Upper lobe of right lung (tissue), 1 donor: Measurements from ENCODE around the gene APOB. TPM values are rescaled to one million over a fixed set of nuclear protein-coding genes. Genes with fewer than 3 reads are reported as not detected.

Experiments
- ATAC-seq: fragments of 200-7000 bp; cut with Tn5 transposase; one replicate; pipeline ENCODE4 v1.9.1; 2020; ENCODE audit warnings: mild to moderate bottlenecking, moderate library complexity
- DNase-seq: peaks from one replicate; pipeline ENCODE4 v3.0.0-alpha.2; 2020
- H3K27ac ChIP-seq: fragments of 200-600 bp; one replicate; pipeline ENCODE4 v1.8.0; 2022
- H3K27me3 ChIP-seq: fragments of 200-600 bp; one replicate; pipeline ENCODE4 v1.8.0; 2022; ENCODE audit warnings: mild to moderate bottlenecking
- H3K36me3 ChIP-seq: fragments of 200-600 bp; one replicate; pipeline ENCODE4 v1.8.0; 2022
- H3K4me1 ChIP-seq: fragments of 200-600 bp; one replicate; pipeline ENCODE4 v1.8.0; 2022
- H3K4me3 ChIP-seq: fragments of 200-600 bp; one replicate; pipeline ENCODE4 v1.8.0; 2022; ENCODE audit warnings: mild to moderate bottlenecking
- H3K9me3 ChIP-seq: fragments of 200-600 bp; one replicate; pipeline ENCODE4 v1.8.0; 2022
- intact Hi-C: fragments of 100-400 bp; cut with DNase I; formaldehyde crosslinking; loops from one replicate; pipeline ENCODE4 v1.11.0; 2022
- total RNA-seq: library from RNA; stranded (reverse); fragmentation: NEBNext Ultra II Directional; extraction: Animal tissue kit (Norgen Biotek cat#: 25700); gene quantifications from one replicate; pipeline ENCODE4 v1.2.1, GENCODE V29; 2021
- TF ChIP-seq, protein P1 (sequence below): fragments of 200-600 bp; IDR thresholded peaks from one replicate; pipeline ENCODE4 v1.8.0; 2022; ENCODE audit warnings: antibody characterized with exemption
- donor health status: DM: no; HTN: yes; CAD: no; lungs with severe emphysema.

Gene APOB
- total RNA-seq, 1 donor from 2014 or later: 0.49 TPM

DNA sequence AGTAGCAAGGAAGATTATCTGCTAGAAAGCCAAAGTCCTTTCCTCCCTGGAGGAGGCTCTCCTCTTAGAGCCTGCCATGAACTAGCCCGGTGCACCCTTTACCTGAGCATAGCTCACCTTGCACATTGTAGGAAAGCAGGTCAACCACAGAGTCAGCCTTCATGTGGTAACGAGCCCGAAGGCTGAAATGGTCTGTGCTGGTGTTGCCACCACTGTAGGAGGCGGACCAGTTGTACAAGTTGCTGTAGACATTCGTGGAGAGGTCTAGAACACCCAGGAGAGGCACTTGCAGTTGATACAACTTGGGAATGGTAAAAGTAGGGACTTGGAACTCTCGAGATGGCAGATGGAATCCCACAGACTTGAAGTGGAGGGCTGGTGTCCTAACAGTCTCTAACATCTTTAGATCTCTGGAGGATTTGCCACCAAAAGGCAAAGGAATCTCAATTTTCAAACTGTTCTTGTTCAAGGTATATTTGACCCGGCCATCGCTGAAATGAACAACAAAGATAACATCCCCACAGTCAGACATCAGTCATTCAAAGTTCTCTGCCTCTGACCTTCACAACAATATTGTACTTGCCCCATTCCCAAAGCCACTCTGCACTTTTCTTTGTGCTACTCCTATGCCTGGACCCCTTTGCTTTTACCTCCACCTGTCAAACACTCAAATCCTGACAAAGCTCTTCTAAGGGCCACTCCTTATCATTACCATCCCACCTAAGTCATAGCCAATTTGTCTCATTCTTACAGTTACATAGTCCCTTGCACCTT lies 30.6 kb downstream of the APOB start:
- Histone ChIP-seq H3K9me3 (no peaks in the 10 kb centered on the region), H3K4me3 (no peak overlapping the region), H3K36me3 (no peaks in the 10 kb centered on the region), H3K4me1 (no peaks in the 10 kb centered on the region), H3K27me3 (no peaks in the 10 kb centered on the region), H3K27ac (no peak overlapping the region)
- intact Hi-C loops: no loop called here
- ATAC-seq (no peak), DNase-seq (no peak)
- TF ChIP-seq, protein P1, sequence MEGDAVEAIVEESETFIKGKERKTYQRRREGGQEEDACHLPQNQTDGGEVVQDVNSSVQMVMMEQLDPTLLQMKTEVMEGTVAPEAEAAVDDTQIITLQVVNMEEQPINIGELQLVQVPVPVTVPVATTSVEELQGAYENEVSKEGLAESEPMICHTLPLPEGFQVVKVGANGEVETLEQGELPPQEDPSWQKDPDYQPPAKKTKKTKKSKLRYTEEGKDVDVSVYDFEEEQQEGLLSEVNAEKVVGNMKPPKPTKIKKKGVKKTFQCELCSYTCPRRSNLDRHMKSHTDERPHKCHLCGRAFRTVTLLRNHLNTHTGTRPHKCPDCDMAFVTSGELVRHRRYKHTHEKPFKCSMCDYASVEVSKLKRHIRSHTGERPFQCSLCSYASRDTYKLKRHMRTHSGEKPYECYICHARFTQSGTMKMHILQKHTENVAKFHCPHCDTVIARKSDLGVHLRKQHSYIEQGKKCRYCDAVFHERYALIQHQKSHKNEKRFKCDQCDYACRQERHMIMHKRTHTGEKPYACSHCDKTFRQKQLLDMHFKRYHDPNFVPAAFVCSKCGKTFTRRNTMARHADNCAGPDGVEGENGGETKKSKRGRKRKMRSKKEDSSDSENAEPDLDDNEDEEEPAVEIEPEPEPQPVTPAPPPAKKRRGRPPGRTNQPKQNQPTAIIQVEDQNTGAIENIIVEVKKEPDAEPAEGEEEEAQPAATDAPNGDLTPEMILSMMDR: no peak

DNA sequence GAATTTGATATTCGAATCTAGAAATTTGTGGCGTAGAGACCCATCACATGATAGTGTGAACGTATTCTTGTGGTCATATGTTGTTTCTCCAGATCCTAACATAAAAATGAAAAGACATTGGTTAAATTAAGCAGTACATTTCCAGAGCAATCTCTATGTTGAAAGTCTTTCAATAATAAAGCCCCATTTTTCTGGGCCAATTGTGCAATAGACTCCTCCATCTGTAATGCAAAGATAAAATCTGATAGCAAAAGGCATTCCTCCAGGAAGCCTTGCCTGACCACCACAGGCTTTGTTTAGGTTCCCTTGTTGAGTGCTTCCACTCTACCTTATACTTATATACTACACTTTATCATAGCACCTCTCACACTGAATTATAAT lies 31.3 kb downstream of the APOB start:
- Histone ChIP-seq H3K36me3 (no peaks in the 10 kb centered on the region), H3K27me3 (no peaks in the 10 kb centered on the region), H3K9me3 (no peaks in the 10 kb centered on the region), H3K4me1 (no peaks in the 10 kb centered on the region), H3K27ac (no peak overlapping the region), H3K4me3 (no peak overlapping the region)
- TF ChIP-seq, protein P1: no peak
- no peak for DNase-seq
- ATAC-seq: no peak
- intact Hi-C loops: no loop called here

DNA sequence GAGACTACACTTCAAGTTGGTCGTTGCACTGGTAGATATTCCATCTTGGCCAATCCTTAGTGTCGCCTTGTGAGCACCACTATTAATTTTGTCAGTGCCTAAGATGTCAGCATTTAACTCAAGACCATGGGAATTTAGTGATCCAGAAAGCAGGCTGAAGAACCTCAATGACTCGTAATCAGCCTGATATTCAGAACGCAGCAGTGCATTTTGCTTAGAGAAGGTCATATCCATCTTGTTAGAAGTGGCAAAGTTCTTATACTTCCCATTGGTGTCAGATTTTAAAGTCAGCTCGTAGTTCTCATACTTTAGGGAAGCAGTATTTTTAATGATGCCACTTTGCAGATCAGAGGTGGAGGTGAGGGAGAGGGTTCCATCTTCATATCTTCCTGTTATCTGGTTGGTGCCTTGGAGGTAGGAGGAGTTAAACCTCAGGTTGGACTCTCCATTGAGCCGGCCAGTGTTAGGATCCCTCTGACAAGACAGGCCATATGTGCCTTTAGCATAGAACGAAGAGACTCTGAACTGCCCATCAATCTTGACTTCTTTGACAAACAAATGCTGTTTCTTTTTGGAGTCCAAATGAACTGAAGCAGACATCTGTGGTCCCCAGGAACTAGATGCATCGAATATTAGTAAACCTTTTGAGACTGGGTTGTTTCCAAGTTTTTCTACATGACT lies 31.9 kb downstream of the APOB start:
- no peaks in the 10 kb centered on the region for H3K36me3 ChIP-seq
- no peaks in the 10 kb centered on the region for H3K4me1 ChIP-seq
- H3K27ac ChIP-seq: no peak overlapping the region
- no peak overlapping the region for H3K4me3 ChIP-seq
- no peak for ATAC-seq
- intact Hi-C loops: no loop called here
- TF ChIP-seq, protein P1: no peak
- H3K27me3 ChIP-seq: no peaks in the 10 kb centered on the region
- no peaks in the 10 kb centered on the region for H3K9me3 ChIP-seq
- DNase-seq: no peak

DNA sequence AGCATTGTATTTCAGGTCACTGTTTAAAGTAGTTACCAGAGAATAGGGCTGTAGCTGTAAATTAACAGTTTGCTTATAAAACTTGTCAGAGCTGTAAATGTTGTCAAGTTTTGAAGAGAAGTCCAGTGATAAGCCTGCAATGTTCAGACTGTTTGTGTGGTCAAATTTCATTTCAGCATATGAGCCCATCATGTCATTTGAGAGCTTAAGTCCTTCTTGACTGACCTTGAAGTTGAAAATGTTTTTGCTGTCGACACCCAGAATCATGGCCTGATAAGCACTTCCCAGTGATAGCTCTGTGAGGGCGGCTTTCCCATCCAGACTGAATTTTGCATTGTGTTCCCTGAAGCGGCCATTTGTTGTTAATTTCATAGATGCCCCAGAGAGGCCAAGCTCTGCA lies 32.4 kb downstream of the APOB start:
- H3K27ac ChIP-seq: no peak overlapping the region
- ATAC-seq (no peak), DNase-seq (no peak)
- intact Hi-C loops: no loop called here
- no peaks in the 10 kb centered on the region for H3K27me3 ChIP-seq
- H3K4me1 ChIP-seq: no peaks in the 10 kb centered on the region
- no peaks in the 10 kb centered on the region for H3K36me3 ChIP-seq
- TF ChIP-seq, protein P1: no peak
- H3K9me3 ChIP-seq: no peaks in the 10 kb centered on the region
- H3K4me3 ChIP-seq: no peak overlapping the region

DNA sequence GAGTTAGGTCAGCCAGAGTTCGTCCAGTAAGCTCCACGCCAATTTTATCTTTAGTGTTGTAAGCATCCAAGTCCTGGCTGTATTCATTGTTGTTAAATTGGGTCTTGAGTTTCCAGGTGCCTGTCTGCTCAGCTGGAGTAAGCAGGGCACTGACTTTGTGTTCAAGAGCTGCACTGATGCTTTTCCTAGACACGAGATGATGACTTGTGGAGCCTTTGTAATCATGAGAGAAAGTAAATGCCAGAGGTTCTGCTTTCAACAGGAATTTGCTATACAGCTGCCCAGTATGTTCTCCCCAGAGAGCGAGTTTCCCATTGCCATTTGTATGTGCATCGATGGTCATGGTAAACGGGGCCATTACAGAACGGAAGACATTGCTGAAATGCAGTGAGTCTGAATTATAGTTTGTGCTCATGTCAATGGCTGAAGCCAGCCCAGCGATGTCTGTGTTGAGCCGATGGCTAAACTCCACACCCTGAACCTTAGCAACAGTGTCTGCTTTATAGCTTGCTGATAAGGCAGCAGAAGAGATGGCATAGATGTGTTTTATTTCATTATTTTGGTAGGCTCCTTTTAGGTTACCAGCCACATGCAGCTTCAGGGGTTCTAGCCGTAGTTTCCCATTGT lies 32.9 kb downstream of the APOB start:
- ATAC-seq (no peak), DNase-seq (no peak)
- Histone ChIP-seq H3K4me3 (no peak overlapping the region), H3K27me3 (no peaks in the 10 kb centered on the region), H3K9me3 (no peaks in the 10 kb centered on the region), H3K36me3 (no peaks in the 10 kb centered on the region), H3K4me1 (no peaks in the 10 kb centered on the region), H3K27ac (no peak overlapping the region)
- intact Hi-C loops: no loop called here
- TF ChIP-seq, protein P1: no peak
